ENCODE data around the gene RNU1-2.
"Not testable (repeated sequence)": the region's sequence is repeated elsewhere in the genome, so short reads cannot be mapped to it uniquely, and the experiment has no call there.

Gene RNU1-2

DNA sequence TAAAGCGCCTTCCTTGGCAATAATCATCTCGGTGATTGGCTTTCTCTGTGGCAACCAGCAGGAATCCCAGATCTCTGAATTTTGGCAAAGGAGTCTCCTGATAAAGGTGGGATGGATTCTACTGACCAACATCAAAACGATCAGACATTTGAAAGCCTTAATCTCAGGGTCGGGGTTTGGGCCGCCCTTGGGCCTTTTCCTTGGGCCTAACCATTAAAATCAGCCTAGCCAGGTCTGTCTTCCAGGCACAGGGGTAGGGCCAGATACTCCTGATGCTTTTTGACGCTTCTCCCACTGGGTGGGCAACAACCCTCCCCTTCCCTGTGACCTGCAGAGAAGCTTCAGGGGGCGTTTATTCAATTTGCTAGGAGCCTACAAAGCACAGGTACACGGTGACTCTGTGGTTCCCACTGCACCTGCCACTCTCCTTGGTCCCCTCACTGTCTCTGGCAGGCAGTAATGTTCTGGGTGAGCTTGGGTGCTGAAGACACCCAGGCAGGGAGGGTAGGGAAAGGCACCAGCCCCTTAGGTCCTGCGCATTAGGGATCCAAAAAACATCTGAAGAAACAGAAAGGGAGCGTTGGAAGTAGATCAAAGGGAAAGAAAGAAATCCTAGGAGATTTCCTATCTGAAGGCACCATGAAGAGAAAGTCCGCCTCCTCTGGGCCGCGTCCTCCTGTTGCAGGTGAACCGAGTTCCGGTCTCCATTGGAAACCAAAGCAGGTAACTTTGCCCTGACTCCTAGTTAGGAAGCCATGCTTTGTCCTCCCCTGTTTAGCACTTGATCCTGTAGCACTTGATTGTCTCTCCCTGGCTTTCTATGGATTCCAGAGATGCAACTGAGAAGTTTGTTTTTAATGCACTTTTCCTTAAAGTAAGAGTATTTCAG is 12.3 kb downstream of the RNU1-2 start:
- in situ Hi-C loops (cut with HindIII; ENCODE audit: low sequenced_read_pairs): no loop called here

DNA sequence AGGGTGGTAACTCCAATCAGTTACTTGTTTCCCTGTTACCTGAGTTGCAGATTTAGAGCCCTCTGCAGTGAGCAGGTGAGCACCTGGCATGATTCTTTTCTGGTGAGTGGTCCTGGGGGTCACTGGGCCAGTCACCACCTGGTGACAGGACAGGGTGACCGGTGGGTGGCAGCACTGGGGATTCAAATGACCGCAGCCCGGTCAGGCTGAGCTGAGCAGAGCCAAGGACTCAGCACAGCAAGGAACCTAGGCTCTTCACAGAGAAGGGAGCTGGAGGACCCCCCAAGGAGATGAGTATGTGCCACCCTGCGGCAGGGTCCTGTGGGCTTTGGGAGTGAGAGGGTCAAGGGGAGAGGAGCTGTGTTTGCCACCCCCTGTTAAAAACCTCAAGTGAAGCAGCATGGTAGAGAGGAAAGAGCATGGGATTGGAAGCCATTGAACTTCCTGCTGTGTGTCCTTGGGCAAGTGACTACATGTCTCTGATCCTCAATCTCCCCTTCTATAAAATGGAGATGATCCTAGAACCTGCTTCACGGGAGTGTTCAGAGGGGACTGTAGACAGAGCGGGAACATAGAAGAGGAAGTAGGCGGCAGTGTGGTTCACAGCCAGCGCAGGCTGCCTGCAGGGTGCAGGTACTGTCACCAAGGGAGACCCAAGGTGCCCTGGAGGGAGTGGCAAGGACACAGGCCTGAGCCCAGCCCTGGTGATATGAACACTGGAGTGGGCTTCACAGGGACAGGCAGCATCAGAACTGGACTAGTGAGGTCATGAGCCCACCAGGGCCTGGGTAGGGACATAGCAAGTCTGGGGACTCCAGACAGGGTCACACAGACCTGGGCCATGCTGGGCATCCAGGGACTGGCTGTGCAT is 16.3 kb downstream of the RNU1-2 start:
- in situ Hi-C loops (cut with HindIII; ENCODE audit: low sequenced_read_pairs): not testable (repeated sequence)

DNA sequence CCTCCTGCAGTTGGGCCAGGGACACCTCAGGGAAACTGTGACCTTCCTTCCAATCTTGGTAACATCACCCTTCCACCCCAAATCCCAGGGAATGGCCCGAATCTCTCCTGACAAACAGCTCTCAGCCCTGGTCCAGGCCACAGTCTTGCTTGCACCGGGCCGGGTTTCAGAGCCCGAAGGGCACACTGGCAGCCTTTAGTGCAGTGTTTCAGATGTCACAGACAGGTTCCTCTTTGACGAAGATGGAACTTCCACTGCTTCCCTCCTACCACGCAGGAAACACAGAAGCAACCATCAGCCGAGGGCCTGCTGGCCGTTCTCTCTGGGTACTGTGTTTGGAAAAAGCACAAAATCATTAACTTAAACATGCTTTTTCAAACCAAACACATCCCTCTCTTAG is 17.0 kb downstream of the RNU1-2 start:
- in situ Hi-C loops (cut with HindIII; ENCODE audit: low sequenced_read_pairs): not testable (repeated sequence)

DNA sequence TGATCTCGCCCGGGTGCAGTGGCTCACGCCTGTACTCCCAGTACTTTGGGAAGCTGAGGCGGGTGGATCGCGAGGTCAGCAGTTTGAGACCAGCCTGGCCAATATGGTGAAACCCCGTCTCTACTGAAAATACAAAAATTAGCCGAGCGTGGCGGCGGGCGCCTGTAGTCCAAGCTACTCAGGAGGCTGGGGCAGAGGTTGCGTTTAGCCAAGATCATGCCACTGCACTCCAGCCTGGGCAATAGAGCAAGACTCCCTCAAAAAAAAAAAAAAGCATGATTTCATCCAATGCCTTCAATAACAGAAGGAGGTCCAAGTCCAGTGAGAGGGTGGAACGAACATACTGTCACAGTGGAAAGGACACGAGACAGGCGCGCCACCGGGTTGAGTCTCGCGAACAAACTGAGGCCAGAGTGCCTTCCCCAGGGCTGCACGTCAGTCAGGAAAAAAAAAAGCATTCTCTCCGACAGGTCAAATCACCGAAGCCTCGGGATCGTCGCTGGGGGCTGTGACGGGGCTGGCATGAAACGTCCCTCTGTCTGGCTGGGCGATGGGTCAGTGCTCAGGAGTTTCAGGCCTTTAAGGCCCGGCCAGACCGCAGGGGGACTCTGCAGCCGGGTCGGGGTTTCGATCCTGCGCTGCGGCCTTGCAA is 17.5 kb downstream of the RNU1-2 start:
- in situ Hi-C loops (cut with HindIII; ENCODE audit: low sequenced_read_pairs): no loop called here

DNA sequence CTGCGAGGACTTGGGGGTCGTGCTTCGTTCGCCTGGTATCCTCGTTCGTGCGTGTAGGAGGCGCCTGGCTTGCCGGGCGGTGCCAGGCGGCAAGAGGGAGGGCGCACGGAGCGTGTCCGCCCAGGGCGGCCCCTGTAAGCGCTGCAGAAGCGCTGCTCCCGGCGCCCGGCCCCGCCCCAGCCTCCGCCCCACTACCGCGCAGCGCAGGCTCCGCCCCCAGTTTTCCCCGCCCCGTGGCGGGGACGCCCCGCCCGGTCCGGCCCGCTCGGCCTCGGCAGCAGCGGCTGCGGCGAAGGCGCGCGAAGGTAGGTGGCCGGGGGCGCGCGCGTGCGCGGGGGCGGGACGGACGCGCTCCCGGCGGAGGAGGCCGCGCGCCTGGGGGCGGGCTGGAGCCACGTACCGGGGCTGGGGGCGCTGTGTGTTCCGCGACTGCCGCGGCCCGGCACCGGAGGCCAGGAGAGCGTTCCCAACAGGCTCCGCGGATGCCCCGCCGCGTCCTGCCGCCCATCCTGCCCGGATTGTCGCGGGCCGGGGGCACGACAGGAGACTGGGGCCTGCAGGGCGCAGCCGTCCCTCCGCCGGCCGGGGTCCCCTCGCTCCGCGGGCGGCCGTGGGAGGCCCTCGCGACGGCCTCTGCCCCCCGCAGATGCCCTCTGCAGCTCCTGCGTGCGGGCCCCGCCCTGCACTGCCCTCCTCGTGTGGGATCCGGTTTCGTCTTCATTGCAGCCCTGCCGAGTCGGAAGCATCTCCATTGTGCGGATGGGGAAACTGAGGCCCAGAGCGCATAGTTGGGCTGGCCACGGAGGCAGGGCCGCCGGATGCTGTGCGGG is 18.3 kb downstream of the RNU1-2 start:
- in situ Hi-C loops (cut with HindIII; ENCODE audit: low sequenced_read_pairs): no loop called here

DNA sequence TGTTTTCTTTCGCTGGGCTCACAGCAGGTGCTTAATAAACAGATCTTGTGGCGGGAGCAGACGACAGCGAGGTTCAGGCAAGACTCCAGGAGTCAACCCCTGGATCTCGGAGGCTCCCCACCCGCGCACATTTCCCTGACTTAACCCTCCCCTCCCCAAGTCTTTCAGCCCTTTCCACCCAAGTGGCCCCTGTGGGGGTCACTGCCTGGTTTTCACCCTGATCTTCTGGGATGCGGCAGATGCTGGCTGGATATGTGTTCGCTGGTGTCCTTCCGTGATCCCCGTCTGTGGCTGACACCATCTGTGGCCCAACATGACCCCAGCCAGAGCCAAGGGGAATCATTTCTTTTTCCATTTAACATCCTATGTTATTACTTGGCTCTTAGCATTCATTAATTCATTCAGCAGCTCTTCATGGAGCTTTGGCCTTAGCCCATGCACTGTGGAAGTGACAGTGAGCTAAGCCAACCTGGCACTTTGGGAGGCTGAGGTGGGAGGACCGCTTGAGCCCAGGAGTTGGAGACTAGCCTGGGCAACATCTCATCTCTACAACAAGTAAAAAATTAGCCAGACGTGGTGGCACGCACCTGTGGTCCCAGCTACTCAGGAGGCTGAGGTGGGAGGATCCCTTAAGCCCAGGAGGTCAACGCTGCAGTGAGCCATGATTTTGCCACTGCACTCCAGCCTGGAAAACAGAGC is 19.3 kb downstream of the RNU1-2 start:
- in situ Hi-C loops (cut with HindIII; ENCODE audit: low sequenced_read_pairs): not testable (repeated sequence)

DNA sequence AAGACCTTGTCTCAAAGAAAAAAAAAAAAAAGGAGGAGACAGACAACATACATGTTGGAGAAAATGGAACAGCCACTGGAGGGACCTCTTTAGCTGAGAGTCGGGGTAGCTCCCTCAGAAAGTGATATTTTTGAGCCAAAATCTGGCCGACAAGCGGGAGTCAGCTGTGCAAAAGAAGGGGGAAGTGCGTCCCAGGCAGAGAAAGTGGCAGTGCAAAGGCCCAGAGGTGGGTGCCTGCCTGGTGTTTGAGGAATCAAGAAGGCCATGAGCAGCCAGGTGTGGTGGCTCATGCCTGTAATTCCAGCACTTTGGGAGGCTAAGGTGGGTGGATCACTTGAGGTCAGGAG is 19.8 kb downstream of the RNU1-2 start:
- in situ Hi-C loops (cut with HindIII; ENCODE audit: low sequenced_read_pairs): no loop called here

DNA sequence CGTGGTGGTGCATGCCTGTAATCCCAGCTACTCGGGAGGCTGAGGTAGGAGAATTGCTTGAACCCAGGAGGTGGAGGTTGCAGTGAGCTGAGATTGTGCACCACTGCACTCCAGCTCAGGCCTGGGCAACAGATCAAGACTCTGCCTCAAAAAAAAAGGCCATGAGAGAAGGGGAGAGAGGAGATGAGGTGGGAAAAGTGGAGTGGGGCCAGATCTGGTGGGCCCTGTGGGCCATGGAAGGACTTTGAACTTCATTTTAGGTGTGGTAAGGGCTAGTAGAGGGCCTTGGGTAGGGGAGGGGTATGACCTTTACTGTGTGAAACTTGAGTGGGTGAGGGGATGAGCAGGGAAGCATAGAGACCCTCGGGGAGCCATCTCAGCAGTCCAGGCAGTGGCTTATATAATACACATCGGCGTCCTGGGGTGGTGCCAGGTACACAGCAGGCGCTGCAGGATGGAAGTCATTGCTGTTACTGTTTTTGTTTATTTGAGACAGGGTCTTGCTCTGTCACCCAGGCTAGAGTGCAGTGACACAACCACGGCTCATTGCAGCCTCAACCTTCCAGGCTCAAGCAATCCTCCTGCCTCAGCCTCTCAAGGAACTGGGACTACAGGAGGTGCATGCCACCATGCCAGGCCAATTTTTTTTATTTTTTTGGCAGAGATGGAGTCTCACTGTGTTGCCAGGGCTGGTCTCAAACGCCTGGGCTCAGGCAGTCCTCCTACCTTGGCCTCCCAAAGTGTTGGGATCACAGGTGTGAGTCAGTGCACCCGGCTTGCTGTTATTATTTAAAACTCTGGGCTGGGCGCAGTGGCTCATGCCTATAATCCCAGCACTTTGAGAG is 20.5 kb downstream of the RNU1-2 start:
- in situ Hi-C loops (cut with HindIII; ENCODE audit: low sequenced_read_pairs): not testable (repeated sequence)

DNA sequence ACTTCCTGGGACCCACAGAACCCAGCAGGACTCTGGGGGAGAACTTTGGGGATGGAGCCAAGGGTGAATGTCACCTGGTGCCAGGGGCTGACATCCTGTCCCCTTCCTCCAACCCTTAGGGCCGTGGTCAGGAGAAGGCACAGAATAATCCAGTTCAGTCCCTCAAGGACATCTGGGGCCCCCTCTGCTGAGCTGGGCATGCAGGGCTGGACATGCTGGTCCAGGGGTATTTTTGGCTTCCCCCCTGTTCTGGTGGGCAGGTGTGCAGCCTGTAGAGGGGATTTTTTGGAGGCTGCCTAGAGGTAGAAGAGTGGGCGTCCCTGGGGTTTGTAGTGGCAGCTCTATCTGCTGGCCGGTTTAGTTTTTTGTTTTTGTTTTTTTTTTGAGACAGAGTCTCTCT is 22.6 kb downstream of the RNU1-2 start:
- in situ Hi-C loops (cut with HindIII; ENCODE audit: low sequenced_read_pairs): no loop called here

DNA sequence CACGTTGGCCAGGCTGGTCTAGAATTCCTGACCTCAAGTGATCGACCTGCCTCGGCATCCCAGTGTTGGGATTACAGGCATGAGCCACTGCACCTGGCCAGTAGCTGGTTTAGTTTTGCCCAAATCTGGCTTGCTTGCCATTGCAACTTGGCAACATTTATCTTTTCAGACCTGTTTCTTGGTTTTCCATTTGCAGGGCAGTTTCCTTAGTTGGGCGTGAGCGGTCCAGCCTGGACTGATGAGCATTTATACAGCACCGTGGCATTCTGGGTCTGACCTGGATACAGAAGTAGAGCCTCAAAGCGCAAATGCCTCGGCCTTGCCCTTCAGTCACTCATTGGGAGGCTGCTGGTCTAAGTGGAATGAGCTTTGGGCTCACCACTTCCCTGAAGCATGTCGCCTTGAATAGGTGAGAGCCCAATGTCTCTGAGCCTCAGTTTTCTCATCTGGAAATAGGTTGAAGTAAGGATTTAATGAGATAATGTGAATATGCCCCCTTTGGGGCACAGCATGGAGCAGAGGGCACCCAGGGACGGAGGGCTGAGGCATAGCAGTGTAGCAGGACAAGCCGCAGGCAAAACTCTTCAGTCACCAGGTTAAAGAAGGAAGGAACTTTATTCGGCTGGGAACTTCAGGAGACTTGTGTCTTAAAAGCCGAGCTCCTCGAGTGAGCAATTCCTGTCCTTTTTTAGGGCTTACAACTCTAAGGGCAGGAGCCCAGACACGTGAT is 23.3 kb downstream of the RNU1-2 start:
- in situ Hi-C loops (cut with HindIII; ENCODE audit: low sequenced_read_pairs): not testable (repeated sequence)

DNA sequence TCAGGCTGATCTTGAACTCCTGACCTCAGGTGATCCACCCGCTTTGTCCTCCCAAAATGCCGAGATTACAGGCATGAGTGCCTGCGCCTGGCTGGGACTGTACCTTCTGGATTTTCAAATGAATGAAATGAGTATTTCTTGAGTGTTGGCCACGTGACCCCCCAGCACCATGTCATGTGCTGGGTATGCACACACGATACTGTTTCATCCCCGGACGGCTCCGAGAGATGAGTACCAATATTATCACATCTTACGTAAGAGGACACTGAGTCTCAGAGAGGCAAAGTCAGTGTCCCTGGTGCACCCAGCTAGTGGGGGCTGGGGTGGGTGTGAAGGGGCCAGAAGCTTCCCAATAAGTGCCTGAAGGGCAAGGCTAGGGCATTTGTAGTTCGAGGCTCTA is 25.2 kb downstream of the RNU1-2 start:
- in situ Hi-C loops (cut with HindIII; ENCODE audit: low sequenced_read_pairs): no loop called here

DNA sequence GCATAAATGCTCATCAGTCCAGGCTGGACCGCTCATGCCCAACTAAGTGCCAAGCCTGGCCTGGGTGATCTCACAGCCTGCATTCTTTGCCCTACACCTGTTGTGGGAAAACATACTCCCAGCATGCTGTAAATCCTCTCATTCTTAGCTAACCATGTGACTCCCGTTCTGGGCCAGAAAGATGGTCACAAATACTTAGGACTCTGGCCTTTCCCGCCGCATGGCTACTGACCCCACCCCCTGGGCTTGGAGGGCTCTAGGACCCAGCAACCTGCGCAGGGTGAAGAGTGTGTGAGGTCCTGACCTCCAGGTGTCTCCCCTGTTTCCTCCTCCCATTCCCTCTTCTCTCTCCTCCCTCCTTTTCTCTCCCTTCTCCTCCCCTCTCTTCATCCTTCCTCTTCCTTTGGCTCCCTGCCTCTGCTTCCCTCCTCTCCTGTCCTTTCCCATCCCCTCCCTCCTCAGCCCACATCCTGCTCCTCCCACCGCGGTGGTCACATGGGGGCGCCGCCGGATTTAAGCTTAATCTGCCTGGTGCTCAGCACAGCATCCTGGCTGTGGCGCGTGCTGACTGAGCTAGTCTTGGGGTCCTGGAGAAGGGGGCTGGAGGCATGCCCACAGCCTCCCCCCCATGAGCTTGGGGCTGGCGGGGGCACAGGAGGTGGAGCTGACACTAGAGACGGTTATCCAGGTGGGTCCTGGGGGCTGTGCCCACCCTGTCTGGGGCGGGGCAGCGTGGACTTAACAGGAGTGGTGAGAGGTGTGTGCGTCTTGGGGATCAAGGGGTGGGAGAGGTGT is 25.8 kb downstream of the RNU1-2 start, which contains the start of gene CROCC:
TSS of gene CROCC (plus strand) at position 541 of the 795 bp plus-strand sequence. CDS start at position 629, 88 bp downstream.
- in situ Hi-C loops (cut with HindIII; ENCODE audit: low sequenced_read_pairs): no loop called here

DNA sequence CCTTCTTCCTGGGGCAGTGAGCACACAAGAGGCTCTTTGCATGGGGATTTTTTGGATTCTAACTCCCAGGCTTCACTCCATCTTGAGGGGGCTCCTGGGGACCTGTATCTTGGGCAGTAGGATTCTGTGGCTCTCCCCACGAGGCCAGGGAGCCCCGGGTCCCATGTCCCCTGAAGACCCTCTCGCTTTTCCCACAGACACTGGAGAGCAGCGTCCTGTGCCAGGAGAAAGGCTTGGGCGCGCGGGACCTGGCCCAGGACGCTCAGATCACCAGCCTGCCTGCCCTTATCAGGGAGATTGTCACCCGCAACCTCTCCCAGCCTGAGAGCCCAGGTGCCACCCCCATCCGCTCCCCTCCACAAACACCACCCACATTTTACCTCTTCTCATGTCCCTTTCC is 26.7 kb downstream of the RNU1-2 start:
- in situ Hi-C loops (cut with HindIII; ENCODE audit: low sequenced_read_pairs): no loop called here

DNA sequence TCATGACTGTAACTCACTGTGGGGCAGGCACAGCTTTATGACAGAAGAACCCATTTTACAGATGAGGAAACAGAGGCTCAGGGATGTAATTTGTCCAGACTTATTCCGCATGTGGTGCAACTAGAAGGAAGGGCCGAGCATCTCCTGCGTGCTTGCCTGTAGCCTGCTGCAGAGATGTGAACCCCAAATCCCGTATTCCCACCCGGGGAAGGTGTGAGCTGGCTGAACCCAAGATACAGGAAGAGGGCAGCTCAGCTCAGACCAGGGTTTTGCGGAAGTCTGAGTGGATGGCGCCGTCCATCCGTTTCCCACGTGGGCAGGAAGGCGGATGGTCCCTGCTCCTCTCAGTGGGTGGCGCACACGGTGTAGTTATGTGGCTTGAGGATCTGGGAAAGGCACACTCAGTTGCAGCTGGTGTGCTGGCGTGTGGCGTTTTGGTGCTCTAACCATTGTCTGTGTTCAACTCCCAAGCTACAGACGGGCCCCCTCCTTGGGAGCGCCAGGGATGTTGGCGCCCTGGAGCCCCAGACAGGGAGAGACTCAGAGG is 27.2 kb downstream of the RNU1-2 start:
- in situ Hi-C loops (cut with HindIII; ENCODE audit: low sequenced_read_pairs): no loop called here

DNA sequence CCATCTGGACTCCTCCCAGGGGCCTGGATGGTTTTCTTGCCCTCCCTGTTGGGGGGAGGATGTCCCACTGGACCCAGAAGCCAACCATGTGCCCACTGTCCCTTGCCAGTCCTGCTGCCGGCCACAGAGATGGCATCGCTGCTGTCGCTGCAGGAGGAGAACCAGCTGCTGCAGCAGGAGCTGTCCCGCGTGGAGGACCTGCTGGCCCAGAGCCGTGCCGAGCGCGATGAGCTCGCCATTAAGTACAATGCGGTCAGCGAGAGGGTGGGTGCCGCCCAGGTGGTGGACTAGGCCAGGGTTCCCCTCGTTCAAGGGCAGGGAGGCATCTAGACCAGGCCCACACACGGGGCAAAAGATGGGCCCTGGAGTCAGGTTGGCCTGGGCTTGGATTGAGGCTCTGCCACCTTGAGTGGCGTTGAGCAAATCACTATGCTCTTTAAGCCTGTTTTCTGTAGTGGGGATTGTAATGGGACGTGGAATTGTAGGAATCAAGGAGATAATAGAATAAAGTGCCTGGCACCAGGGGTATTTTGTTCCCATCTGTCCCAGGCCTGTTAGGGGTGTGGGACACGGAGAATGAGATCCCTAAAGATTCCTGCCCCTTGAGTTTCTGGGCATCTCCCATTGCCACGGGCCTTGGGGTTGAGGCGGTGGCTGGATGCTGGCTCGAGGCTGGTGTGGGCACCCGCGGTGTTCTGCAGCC is 28.6 kb downstream of the RNU1-2 start:
- in situ Hi-C loops (cut with HindIII; ENCODE audit: low sequenced_read_pairs): no loop called here

DNA sequence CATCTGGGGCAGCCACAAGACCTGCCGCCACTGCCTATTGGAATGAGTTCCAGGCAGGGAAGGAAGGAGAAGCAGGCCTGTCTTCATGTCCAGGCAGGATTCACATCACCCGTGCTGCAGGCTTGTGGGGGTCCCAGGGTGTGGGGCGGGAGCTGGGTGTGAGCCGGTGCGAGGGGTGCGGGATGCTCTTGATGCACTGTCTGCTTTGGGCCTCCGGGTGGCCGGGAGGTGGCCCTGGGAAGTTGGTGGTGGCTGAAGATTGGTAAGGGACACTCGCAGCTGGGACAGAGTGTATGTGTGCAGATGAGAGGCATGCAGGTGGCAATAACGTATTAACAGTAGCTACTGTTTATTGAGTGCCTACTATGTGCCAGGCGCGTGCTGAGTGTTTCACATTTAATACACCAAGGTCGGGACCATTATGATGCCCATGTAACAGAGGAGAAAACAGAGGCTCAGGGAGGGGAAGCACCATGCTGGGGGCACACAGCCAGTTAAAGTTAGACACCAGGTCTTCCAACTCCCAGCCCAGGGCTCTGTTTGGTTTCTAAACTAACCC is 29.2 kb downstream of the RNU1-2 start:
- in situ Hi-C loops (cut with HindIII; ENCODE audit: low sequenced_read_pairs): no loop called here

Data from DLD1 (cell line).